Trophoblast cell (in vitro differentiated cells and primary cell): ENCODE data around the gene CDKAL1.

ENCODE experiments used
- DNase-seq, 2 donors: peaks; one replicate each; pipeline ENCODE4 v3.0.0-alpha.2; 2016
- H2AFZ ChIP-seq: 2 replicates; pipeline ENCODE4 v1.6.1; 2013; ENCODE audit warnings: low read length, moderate library complexity, mild to moderate bottlenecking; ENCODE audit not compliant: insufficient read depth, poor library complexity
- H2AK5ac ChIP-seq: 2 replicates; pipeline ENCODE4 v1.6.1; 2013; ENCODE audit warnings: mild to moderate bottlenecking, low read length
- H2BK120ac ChIP-seq: 2 replicates; pipeline ENCODE4 v1.6.1; 2013; ENCODE audit warnings: low read length, mild to moderate bottlenecking, moderate library complexity; ENCODE audit not compliant: insufficient read depth, poor library complexity
- H2BK12ac ChIP-seq: 2 replicates; pipeline ENCODE4 v1.6.1; 2013; ENCODE audit warnings: mild to moderate bottlenecking, low read length, moderate library complexity
- H2BK5ac ChIP-seq: 2 replicates; pipeline ENCODE4 v1.6.1; 2013; ENCODE audit warnings: low read length, low read depth, moderate library complexity, mild to moderate bottlenecking; ENCODE audit not compliant: poor library complexity
- H3K14ac ChIP-seq: 2 replicates; pipeline ENCODE4 v1.6.1; 2013; ENCODE audit warnings: mild to moderate bottlenecking, low read length
- H3K18ac ChIP-seq: 2 replicates; pipeline ENCODE4 v1.6.1; 2013; ENCODE audit warnings: mild to moderate bottlenecking, low read length
- H3K23ac ChIP-seq: 2 replicates; pipeline ENCODE4 v1.6.1; 2013; ENCODE audit warnings: low read length
- H3K27ac ChIP-seq: 2 replicates; pipeline ENCODE4 v1.5.1; 2013; ENCODE audit warnings: low read depth, mild to moderate bottlenecking, inconsistent platforms, low read length, moderate library complexity
- H3K27me3 ChIP-seq: 2 replicates; pipeline ENCODE4 v1.6.1; 2013; ENCODE audit warnings: inconsistent platforms, mild to moderate bottlenecking, low read length, moderate library complexity; ENCODE audit not compliant: insufficient read depth
- H3K36me3 ChIP-seq, 2 experiments: 1 replicate in 1 of 2; 2 replicates in 1 of 2; pipeline ENCODE4 v1.6.1; 2013; ENCODE audit warnings: low read length in 2 of 2, mild to moderate bottlenecking in 2 of 2, moderate library complexity in 1 of 2; ENCODE audit not compliant: insufficient read depth in 2 of 2, control insufficient read depth in 1 of 2
- H3K4ac ChIP-seq: 2 replicates; pipeline ENCODE4 v1.6.1; 2013; ENCODE audit warnings: low read depth, mild to moderate bottlenecking, low read length, moderate library complexity
- H3K4me1 ChIP-seq, 2 experiments: 1 replicate in 1 of 2; 2 replicates in 1 of 2; pipeline ENCODE4 v1.6.1; 2013; ENCODE audit warnings: low read length in 2 of 2, mild to moderate bottlenecking in 2 of 2, moderate library complexity in 1 of 2; ENCODE audit not compliant: insufficient read depth in 2 of 2, control insufficient read depth in 1 of 2
- H3K4me2 ChIP-seq: 2 replicates; pipeline ENCODE4 v1.6.1; 2013; ENCODE audit warnings: inconsistent platforms, mild to moderate bottlenecking, low read length, moderate library complexity
- H3K4me3 ChIP-seq: 2 replicates; pipeline ENCODE4 v1.5.1; 2013; ENCODE audit warnings: mild to moderate bottlenecking, low read depth, low read length, inconsistent platforms
- H3K79me1 ChIP-seq: one replicate; pipeline ENCODE4 v1.6.1; 2013; ENCODE audit warnings: low read length
- H3K79me2 ChIP-seq: 2 replicates; pipeline ENCODE4 v1.6.1; 2013; ENCODE audit warnings: low read length, mild to moderate bottlenecking; ENCODE audit not compliant: control insufficient read depth, insufficient read depth, poor library complexity
- H3K9ac ChIP-seq: 2 replicates; pipeline ENCODE4 v1.6.1; 2013; ENCODE audit warnings: mild to moderate bottlenecking, low read length
- H3K9me3 ChIP-seq: 2 replicates; pipeline ENCODE4 v1.6.1; 2013; ENCODE audit warnings: low read depth, mild to moderate bottlenecking, control low read depth, inconsistent platforms, low read length; ENCODE audit not compliant: insufficient read depth
- H4K12ac ChIP-seq: 2 replicates; pipeline ENCODE4 v1.6.1; 2013; ENCODE audit warnings: low read depth, mild to moderate bottlenecking, low read length, moderate library complexity
- H4K8ac ChIP-seq: 2 replicates; pipeline ENCODE4 v1.6.1; 2013; ENCODE audit warnings: low read depth, mild to moderate bottlenecking, low read length, moderate library complexity
- H4K91ac ChIP-seq: one replicate; pipeline ENCODE4 v1.6.1; 2013; ENCODE audit warnings: low read depth, mild to moderate bottlenecking, low read length, moderate library complexity
- WGBS: extraction: QIAGEN DNeasy Blood & Tissue Kit; methylation state at CpG from one replicate; pipeline ENCODE4 v1.1.7; 2013; ENCODE audit warnings: missing lambda C conversion rate; ENCODE audit not compliant: insufficient read length, insufficient coverage; ENCODE audit errors: extremely low coverage; 5-methylcytosine and 5-hydroxymethylcytosine counted together

The CDKAL1 gene

GRCh38 chr6:20706939-20707485 lies 172.8 kb downstream of the CDKAL1 start:
- Histone ChIP-seq H3K18ac (no peak overlapping the region), H2BK12ac (no peak overlapping the region)

DNA sequence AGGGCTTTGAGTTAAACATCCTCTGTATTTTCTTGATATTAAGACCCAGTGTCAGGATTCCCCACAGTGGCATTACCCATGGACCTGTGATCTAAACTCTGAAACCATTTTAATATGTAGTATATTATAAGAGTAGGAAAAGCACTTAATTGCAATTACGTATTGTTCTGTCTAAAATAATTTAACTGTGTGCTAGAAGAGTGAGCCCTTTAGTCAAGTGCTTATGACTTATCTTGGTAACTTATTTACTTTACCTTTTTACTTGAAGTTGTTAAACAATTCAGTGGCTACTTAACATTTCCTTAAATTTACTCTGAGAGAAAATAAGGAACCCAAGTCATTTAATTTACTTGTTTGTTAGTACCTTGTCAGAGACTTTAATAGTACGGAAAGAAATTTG lies 173.6 kb downstream of the CDKAL1 start:
- H2AFZ ChIP-seq = no peak overlapping the region
- H2AK5ac ChIP-seq = no peak overlapping the region
- no peak overlapping the region for H4K12ac ChIP-seq
- no peak overlapping the region for H3K4me3 ChIP-seq
- H3K27me3 ChIP-seq = no peaks in the 10 kb centered on the region
- H3K23ac ChIP-seq = no peak overlapping the region
- H3K14ac ChIP-seq = no peak overlapping the region
- H3K4ac ChIP-seq = no peak overlapping the region
- no peak overlapping the region for H2BK5ac ChIP-seq
- no peak overlapping the region for H2BK120ac ChIP-seq
- no peak overlapping the region for H4K8ac ChIP-seq
- no CpG with 5 or more reads among the region's 2 CpGs for WGBS
- no peak overlapping the region for H3K9ac ChIP-seq
- no peak for DNase-seq
- H3K18ac ChIP-seq = no peak overlapping the region
- H2BK12ac ChIP-seq = no peak overlapping the region
- H3K79me1 ChIP-seq = no peaks in the 10 kb centered on the region
- H3K79me2 ChIP-seq = no peaks in the 10 kb centered on the region
- no peaks in the 10 kb centered on the region for H3K9me3 ChIP-seq
- no peak overlapping the region for H3K4me2 ChIP-seq
- H3K4me1 ChIP-seq = no peaks in the 10 kb centered on the region
- H3K36me3 ChIP-seq = no peaks in the 10 kb centered on the region
- no peak overlapping the region for H3K27ac ChIP-seq
- H4K91ac ChIP-seq = no peak overlapping the region

More at GRCh38 chr6:20706939-20707485, 172.8 kb downstream of the CDKAL1 start:
- no peak overlapping the region for H3K27ac ChIP-seq
- H3K27me3 ChIP-seq = no peaks in the 10 kb centered on the region
- no CpG with 5 or more reads among the region's 2 CpGs for WGBS
- no peak overlapping the region for H4K8ac ChIP-seq
- H3K4me3 ChIP-seq = no peak overlapping the region
- no peaks in the 10 kb centered on the region for H3K4me1 ChIP-seq
- no peak overlapping the region for H3K4me2 ChIP-seq
- H2BK5ac ChIP-seq = no peak overlapping the region
- no peak overlapping the region for H3K23ac ChIP-seq
- H2AK5ac ChIP-seq = no peak overlapping the region
- no peaks in the 10 kb centered on the region for H3K79me1 ChIP-seq
- no peaks in the 10 kb centered on the region for H3K79me2 ChIP-seq
- no peak overlapping the region for H2BK120ac ChIP-seq
- no peaks in the 10 kb centered on the region for H3K9me3 ChIP-seq
- no peak overlapping the region for H4K91ac ChIP-seq
- no peak for DNase-seq
- H3K14ac ChIP-seq = no peak overlapping the region
- H3K36me3 ChIP-seq = no peaks in the 10 kb centered on the region
- H4K12ac ChIP-seq = no peak overlapping the region
- no peak overlapping the region for H2AFZ ChIP-seq
- no peak overlapping the region for H3K9ac ChIP-seq
- no peak overlapping the region for H3K4ac ChIP-seq

GRCh38 chr6:20708367-20709124 lies 174.3 kb downstream of the CDKAL1 start:
- Histone ChIP-seq H2BK5ac (no peak overlapping the region), H2BK120ac (no peak overlapping the region), H3K27me3 (no peaks in the 10 kb centered on the region), H3K4me3 (no peak overlapping the region), H3K9me3 (no peaks in the 10 kb centered on the region), H2AK5ac (no peak overlapping the region), H3K27ac (no peak overlapping the region), H3K23ac (no peak overlapping the region), H3K4me1 (no peaks in the 10 kb centered on the region), H3K9ac (no peak overlapping the region), H3K4ac (no peak overlapping the region), H2BK12ac (no peak overlapping the region), H4K12ac (no peak overlapping the region), H3K18ac (no peak overlapping the region), H4K8ac (no peak overlapping the region), H3K36me3 (no peaks in the 10 kb centered on the region), H3K79me1 (no peaks in the 10 kb centered on the region), H3K14ac (no peak overlapping the region), H3K4me2 (no peak overlapping the region), H2AFZ (no peak overlapping the region), H3K79me2 (no peaks in the 10 kb centered on the region), H4K91ac (no peak overlapping the region)
- no peak for DNase-seq
- no CpG with 5 or more reads among the region's 3 CpGs for WGBS

DNA sequence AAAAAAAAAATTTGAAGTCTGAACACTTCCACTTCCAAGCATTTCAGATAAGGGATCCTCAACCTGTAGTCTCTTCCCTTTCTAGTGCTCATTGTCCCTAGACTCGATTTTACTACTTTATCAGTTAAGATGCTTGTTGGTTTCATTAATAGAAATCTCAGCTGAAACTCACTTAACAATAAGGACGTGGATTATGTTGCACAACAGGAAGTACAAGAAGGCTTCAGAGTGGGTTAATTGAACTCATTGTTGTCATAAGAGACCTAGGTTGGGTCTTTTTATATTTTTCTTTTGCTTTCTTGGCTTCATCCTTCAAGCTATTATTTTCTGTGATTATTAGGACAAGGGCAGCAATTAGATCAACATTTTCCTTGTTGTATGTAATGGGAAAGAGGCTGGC lies 175.2 kb downstream of the CDKAL1 start:
- no CpG with 5 or more reads among the region's 2 CpGs for WGBS
- no peaks in the 10 kb centered on the region for H3K79me1 ChIP-seq
- H3K4me3 ChIP-seq = no peak overlapping the region
- H3K36me3 ChIP-seq = no peaks in the 10 kb centered on the region
- H2BK120ac ChIP-seq = no peak overlapping the region
- no peak overlapping the region for H2AK5ac ChIP-seq
- H3K27me3 ChIP-seq = no peaks in the 10 kb centered on the region
- no peak overlapping the region for H2AFZ ChIP-seq
- H3K14ac ChIP-seq = no peak overlapping the region
- H3K18ac ChIP-seq = no peak overlapping the region
- H3K9me3 ChIP-seq = no peaks in the 10 kb centered on the region
- H3K23ac ChIP-seq = no peak overlapping the region
- no peaks in the 10 kb centered on the region for H3K79me2 ChIP-seq
- H3K4me1 ChIP-seq = no peaks in the 10 kb centered on the region
- H2BK5ac ChIP-seq = no peak overlapping the region
- no peak overlapping the region for H3K4me2 ChIP-seq
- H3K27ac ChIP-seq = no peak overlapping the region
- no peak overlapping the region for H3K4ac ChIP-seq
- no peak for DNase-seq
- H4K12ac ChIP-seq = no peak overlapping the region
- no peak overlapping the region for H4K91ac ChIP-seq
- no peak overlapping the region for H2BK12ac ChIP-seq
- no peak overlapping the region for H4K8ac ChIP-seq
- no peak overlapping the region for H3K9ac ChIP-seq
